Subcutaneous abdominal adipose tissue (tissue), 5 donors: ENCODE measurements around the gene SUPT20H.
"Not testable (repeated sequence)": the region's sequence is repeated elsewhere in the genome, so short reads cannot be mapped to it uniquely, and the experiment has no call there.

ENCODE experiments used
- H3K27ac ChIP-seq: one replicate; pipeline ENCODE4 v1.7.0; 2013; ENCODE audit warnings: low read depth, mild to moderate bottlenecking, inconsistent platforms, low read length, moderate library complexity
- H3K27me3 ChIP-seq, 5 donors: one replicate each; pipeline ENCODE4 v1.7.0; 2013; ENCODE audit warnings: low read length in 5 of 5, inconsistent platforms in 1 of 5; ENCODE audit not compliant: control insufficient read depth in 5 of 5, insufficient read depth in 4 of 5
- H3K36me3 ChIP-seq, 5 donors: one replicate each; pipeline ENCODE4 v1.7.0; 2013; ENCODE audit warnings: low read length in 5 of 5; ENCODE audit not compliant: control insufficient read depth in 5 of 5, insufficient read depth in 5 of 5
- H3K4me1 ChIP-seq, 5 donors: one replicate each; pipeline ENCODE4 v1.7.0; 2013; ENCODE audit warnings: low read length in 5 of 5, mild to moderate bottlenecking in 3 of 5, moderate library complexity in 1 of 5; ENCODE audit not compliant: control insufficient read depth in 5 of 5, insufficient read depth in 5 of 5
- H3K4me3 ChIP-seq, 5 donors: one replicate each; pipeline ENCODE4 v1.7.0; 2013; ENCODE audit warnings: low read length in 5 of 5, low read depth in 1 of 5
- H3K9ac ChIP-seq, 5 donors: one replicate each; pipeline ENCODE4 v1.7.0; 2013; ENCODE audit warnings: low read length in 5 of 5, mild to moderate bottlenecking in 4 of 5, moderate library complexity in 3 of 5
- H3K9me3 ChIP-seq, 5 donors: one replicate each; pipeline ENCODE4 v1.7.0; 2013; ENCODE audit warnings: low read length in 5 of 5; ENCODE audit not compliant: control insufficient read depth in 5 of 5
- donor health status: healthy.
- donor health status: healthy.
- donor health status: healthy.
- donor health status: healthy.
- donor health status: healthy.

Gene SUPT20H

DNA sequence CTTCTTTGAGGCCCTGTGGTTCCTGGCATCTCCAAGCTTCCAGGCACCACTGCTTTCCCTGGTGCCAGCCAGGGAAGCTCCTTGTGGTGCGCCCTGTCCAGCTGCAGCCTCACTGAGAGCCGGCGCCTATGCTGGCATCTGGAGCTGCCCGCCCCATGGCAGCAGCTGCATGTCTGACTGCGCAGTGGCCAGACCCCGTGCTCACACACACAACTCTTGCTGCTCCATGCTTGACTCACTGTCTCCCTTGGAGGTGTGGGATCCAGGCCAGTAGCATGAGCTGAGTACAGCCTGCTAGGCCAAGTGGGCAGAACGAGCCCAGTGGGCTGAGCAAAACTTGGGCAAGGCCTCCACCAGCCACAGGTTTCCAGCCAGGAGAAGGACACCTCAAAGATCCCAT lies 11.5 kb upstream of the SUPT20H start:
- H3K27me3 ChIP-seq = no peaks in the 10 kb centered on the region
- peaks cover 0 to 5% (median 0%) of the 10 kb centered on the region in 5 donors for H3K4me1 ChIP-seq
- no peaks in the 10 kb centered on the region for H3K9me3 ChIP-seq
- no peaks in the 10 kb centered on the region for H3K36me3 ChIP-seq
- no peak overlapping the region for H3K27ac ChIP-seq
- H3K4me3 ChIP-seq = no peak overlapping the region
- H3K9ac ChIP-seq = no peak overlapping the region

DNA sequence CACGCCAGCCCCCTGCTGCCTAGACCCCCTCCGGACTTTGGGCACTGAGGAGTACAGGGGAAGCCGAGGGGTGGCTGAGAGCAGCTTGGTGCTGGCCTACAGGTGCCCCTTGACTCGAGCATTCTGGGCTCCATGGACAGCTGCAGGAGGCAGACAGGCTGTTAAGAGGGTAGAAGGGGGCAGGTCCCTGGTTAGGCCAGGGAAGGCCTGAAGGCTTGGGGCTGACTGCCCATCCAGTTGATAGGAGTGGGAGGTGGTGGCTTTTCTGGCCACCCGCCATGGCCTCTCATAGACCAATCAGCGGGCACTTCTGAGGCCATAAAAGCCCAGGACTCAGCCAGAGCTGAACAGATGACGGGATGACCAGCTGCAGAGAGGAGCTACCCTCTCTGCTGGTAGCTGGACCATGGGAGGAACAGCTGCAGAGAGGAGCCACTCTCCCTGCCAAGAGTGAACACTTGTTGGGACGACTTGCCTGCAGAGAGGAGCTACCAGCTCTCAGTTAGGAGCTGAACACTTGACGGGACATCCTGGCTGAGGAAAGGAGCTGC lies 10.7 kb upstream of the SUPT20H start:
- Histone ChIP-seq H3K36me3 (no peaks in the 10 kb centered on the region), H3K27ac (no peak overlapping the region), H3K27me3 (no peaks in the 10 kb centered on the region), H3K9me3 (no peaks in the 10 kb centered on the region), H3K9ac (no peak overlapping the region), H3K4me1 (peaks cover 0 to 5% (median 0%) of the 10 kb centered on the region in 5 donors), H3K4me3 (no peak overlapping the region)

DNA sequence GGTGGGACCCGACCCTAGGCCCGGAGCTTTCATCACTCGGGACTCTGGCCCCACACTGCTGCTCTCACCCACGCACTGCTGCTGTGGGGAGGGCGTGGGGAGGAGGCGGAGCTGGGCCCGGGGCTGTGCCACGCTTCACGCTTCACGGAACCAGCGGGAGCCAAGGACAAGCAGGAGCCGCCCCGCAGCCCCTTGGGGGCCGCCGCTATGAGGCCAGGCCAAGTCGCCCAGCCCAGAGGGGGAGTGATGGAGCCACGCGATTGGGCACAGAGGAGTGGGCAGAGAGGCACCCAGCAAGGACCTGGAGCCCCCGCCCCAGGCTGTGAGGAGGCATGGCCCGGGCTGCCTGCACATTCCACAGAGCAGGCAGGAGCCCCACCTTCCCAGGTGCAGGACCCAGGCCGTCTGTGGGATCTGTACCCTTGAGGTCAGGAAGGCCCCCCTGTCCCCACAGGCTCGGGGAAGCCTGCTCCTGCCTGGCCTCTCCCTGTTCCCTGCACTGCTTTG lies 10.2 kb upstream of the SUPT20H start:
- H3K4me3 ChIP-seq = no peak overlapping the region
- H3K9ac ChIP-seq = no peak overlapping the region
- peaks cover 0 to 5% (median 0%) of the 10 kb centered on the region in 5 donors for H3K4me1 ChIP-seq
- H3K27me3 ChIP-seq = no peaks in the 10 kb centered on the region
- H3K27ac ChIP-seq = no peak overlapping the region
- no peaks in the 10 kb centered on the region for H3K36me3 ChIP-seq
- no peaks in the 10 kb centered on the region for H3K9me3 ChIP-seq

DNA sequence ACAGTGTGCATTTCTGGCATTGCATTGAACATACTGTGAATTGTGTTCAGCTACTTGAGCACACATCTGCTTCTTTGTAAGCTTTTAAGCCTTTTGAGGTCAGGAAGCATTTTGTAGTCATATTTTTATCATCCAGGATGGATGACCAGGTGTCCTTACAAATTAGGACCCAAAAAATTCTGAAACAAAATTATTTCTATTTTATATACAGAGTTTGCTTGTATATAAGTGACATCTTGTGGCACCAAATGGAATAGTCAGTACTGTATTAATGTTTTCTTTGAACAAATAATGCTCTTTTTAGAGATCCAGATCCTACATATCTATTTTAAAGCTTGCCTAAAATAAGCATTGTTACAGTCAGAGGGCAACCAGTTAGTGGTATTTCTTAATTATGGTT lies 9.5 kb upstream of the SUPT20H start:
- no peaks in the 10 kb centered on the region for H3K9me3 ChIP-seq
- H3K27ac ChIP-seq = no peak overlapping the region

DNA sequence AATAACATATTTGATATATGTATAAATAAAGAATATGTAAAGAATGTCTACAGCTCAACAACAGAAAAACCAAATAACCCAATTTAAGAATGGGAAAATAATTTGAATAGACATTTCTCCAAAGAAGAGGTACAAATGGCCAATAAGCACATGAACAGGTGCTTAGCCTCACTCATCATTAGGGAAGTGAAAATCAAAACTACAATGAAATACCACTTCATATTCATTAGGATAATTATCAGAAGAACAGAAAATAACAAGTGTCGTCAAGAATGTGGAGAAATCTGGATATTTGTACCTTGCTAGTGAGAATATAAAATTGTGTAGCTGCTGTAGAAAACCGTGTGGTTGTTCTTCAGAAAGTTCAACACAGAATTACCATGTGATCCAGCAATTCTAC lies 8.4 kb upstream of the SUPT20H start:
- H3K4me3 ChIP-seq = no peak overlapping the region
- no peak overlapping the region for H3K9ac ChIP-seq
- H3K9me3 ChIP-seq = no peaks in the 10 kb centered on the region
- peaks cover 0 to 5% (median 0%) of the 10 kb centered on the region in 5 donors for H3K4me1 ChIP-seq
- no peaks in the 10 kb centered on the region for H3K27me3 ChIP-seq
- H3K27ac ChIP-seq = no peak overlapping the region
- no peaks in the 10 kb centered on the region for H3K36me3 ChIP-seq

More for the DNA sequence above, 9.5 kb upstream of the SUPT20H start:
- Histone ChIP-seq H3K9ac (no peak overlapping the region), H3K4me3 (no peak overlapping the region), H3K27me3 (no peaks in the 10 kb centered on the region), H3K4me1 (peaks cover 0 to 5% (median 0%) of the 10 kb centered on the region in 5 donors), H3K36me3 (no peaks in the 10 kb centered on the region)

DNA sequence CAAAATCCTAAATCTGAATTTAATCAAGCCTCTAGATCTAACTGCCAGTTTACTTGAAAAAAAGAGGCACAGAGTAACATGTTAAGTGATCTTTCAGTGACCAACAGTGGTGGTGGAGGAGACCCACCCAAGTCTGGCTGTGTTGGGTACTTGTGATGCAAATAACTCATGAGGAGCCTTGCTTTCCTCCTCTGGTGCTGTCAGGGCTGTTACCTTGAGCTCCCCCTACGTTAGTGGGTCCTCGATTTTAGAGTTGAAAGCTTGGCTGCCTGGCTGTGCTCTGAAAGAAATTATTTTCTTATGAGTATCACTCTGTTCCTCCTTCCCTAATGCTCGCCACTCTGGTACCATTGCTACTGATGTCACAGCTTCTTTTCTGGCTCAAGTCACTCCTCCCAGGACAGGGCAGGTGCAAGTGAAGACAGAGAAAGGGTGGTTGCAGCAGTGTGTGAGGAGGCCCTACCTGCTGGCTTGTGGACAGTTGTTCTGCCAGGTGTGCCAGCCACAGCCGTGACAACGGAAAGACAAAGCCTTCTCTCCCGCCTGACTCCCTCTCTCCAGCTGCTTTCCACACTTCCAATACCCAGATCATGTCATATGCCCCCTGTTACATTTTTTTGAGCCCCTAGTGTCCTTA lies 6.5 kb upstream of the SUPT20H start:
- H3K9me3 ChIP-seq = no peaks in the 10 kb centered on the region
- no peak overlapping the region for H3K4me3 ChIP-seq
- no peaks in the 10 kb centered on the region for H3K36me3 ChIP-seq
- no peak overlapping the region for H3K9ac ChIP-seq
- H3K27me3 ChIP-seq = no peaks in the 10 kb centered on the region
- no peak overlapping the region for H3K27ac ChIP-seq
- no peaks in the 10 kb centered on the region for H3K4me1 ChIP-seq

DNA sequence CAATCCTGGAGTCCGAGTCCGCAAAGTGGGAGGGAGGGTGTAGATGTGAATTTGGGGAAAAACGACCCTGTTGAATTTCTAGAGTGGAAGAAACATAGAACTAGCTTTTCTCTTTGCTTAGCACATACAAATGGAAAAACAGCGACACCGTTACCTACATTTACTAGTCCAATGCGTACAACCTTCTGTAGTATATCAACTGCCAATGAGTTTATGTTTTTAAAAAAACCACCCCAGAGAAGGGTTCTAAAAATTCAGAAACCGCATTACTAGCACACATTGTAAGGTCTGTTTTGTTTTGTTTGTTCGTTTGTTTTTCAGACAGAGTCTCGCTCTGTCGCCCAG lies 332 bp upstream of the SUPT20H start:
- H3K27me3 ChIP-seq = no peaks in the 10 kb centered on the region
- peak overlapping the region; percentile 90 to 99 (median 94) for H3K4me3 ChIP-seq
- peak overlapping the region; percentile 46 to 86 (median 75) for H3K9ac ChIP-seq
- peak overlapping the region; percentile 81 for H3K27ac ChIP-seq
- peaks cover 0 to 3% (median 0%) of the 10 kb centered on the region in 5 donors for H3K36me3 ChIP-seq
- no peaks in the 10 kb centered on the region for H3K9me3 ChIP-seq
- peaks cover 0 to 26% (median 20%) of the 10 kb centered on the region in 5 donors for H3K4me1 ChIP-seq

DNA sequence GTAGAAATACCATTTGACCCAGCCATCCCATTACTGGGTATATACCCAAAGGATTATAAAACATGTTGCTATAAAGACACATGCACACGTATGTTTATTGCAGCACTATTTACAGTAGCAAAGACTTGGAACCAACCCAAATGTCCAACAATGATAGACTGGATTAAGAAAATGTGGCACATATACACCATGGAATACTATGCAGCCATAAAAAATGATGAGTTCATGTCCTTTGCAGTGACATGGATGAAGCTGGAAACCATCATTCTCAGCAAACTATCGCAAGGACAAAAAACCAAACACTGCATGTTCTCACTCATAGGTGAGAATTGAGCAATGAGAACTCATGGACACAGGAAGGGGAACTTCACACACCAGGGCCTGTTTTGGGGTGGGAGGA lies 3.3 kb downstream of the SUPT20H start:
- H3K4me3 ChIP-seq, H3K27me3 ChIP-seq, H3K9ac ChIP-seq, H3K36me3 ChIP-seq, H3K9me3 ChIP-seq, H3K27ac ChIP-seq: not testable (repeated sequence)
- H3K4me1 ChIP-seq = peaks cover 0 to 26% (median 20%) of the 10 kb centered on the region in 5 donors

DNA sequence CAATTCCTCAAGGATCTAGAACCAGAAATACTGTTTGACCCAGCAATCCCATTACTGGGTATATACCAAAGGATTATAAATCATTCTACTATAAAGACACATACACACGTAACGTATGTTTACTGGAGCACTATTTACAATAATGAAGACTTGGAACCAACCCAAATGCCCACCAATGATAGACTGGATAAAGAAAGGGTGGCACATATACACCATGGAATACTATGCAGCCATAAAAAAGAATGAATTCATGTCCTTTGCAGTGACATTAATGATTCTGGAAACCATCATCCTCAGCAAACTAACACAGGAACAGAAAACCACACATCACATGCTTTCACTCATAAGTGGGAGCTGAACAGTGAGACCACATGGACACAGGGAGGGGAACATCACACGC lies 6.4 kb downstream of the SUPT20H start:
- not testable (repeated sequence) for H3K27me3 ChIP-seq, H3K27ac ChIP-seq, H3K4me1 ChIP-seq, H3K4me3 ChIP-seq, H3K9ac ChIP-seq, H3K36me3 ChIP-seq, H3K9me3 ChIP-seq

DNA sequence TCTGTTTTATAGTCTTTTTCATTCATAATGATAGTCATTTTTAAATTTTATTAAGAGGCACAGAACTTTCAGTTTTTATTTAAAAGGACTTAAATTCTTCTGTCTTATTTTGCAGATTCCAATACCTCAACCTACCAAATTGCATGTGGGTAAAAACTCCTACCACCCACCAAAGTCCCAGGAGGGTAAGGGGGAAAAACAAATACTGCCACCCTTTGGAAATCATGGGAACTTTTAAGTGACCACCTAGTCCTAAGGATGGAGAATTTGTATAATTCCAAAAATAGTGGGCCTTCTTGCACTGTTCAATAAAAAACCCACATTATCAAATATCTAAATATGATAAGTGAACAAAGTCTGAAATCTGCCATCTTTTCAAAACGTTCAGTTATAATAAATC lies 9.7 kb downstream of the SUPT20H start:
- Histone ChIP-seq H3K4me1 (peaks cover 0 to 2% (median 0%) of the 10 kb centered on the region in 5 donors), H3K9me3 (no peaks in the 10 kb centered on the region), H3K36me3 (peaks cover 5 to 18% (median 15%) of the 10 kb centered on the region in 5 donors), H3K27me3 (no peaks in the 10 kb centered on the region), H3K9ac (no peak overlapping the region), H3K27ac (no peak overlapping the region), H3K4me3 (no peak overlapping the region)
